ENCODE results near the gene IL19.
"Not testable (repeated sequence)": the region's sequence is repeated elsewhere in the genome, so short reads cannot be mapped to it uniquely, and the experiment has no call there.

GRCh38 chr1:206762741-206763364 lies 7.7 kb upstream of the IL19 start:
- not testable (repeated sequence) for TF ChIP-seq CTCF (conservative IDR thresholded peaks at IDR 0.05; ENCODE audit: low read length); EZH2phosphoT487 (IDR thresholded peaks at IDR 0.05; ENCODE audit: borderline replicate concordance)

Data from Loucy (cell line).